Amniotic stem cell (primary cell): ENCODE results near the gene CENPP.

ENCODE experiments used
- DNase-seq: peaks from one replicate; lab custom pipeline; 2025; lab: John Stamatoyannopoulos, UW

The CENPP gene

GRCh38 chr9:92508018-92508820, 182.5 kb downstream of the CENPP start:
- DNase-seq: no peak

GRCh38 chr9:92509050-92509449, 183.3 kb downstream of the CENPP start:
- no peak for DNase-seq

GRCh38 chr9:92510747-92511146, 185.0 kb downstream of the CENPP start:
- no peak for DNase-seq

GRCh38 chr9:92512622-92513021, 186.9 kb downstream of the CENPP start:
- DNase-seq: no peak

DNA sequence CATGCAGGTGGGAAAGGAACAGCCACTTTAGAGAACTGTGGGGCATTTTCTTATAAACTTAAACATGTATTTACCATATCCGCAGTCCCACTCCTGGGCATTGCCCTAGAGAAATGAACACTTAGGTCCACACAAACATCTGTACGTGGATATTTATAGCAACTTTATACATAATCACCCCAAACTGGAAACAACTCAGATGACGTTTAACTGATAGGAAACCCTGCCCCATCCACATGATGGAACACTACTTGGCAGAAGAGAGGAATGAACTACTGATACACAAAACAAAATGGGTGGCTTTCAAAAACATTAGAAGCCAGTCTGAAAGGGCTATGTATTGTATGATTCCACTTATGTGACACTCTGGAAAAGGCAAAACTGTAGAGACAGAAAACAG, 187.6 kb downstream of the CENPP start:
- DNase-seq: no peak

GRCh38 chr9:92514635-92515034, 188.9 kb downstream of the CENPP start:
- no peak for DNase-seq

GRCh38 chr9:92516521-92516920, 190.8 kb downstream of the CENPP start:
- DNase-seq: no peak

- no peak for DNase-seq
Observed at GRCh38 chr9:92517046-92517445, 191.3 kb downstream of the CENPP start.

GRCh38 chr9:92518199-92518598, 192.4 kb downstream of the CENPP start:
- no peak for DNase-seq

DNA sequence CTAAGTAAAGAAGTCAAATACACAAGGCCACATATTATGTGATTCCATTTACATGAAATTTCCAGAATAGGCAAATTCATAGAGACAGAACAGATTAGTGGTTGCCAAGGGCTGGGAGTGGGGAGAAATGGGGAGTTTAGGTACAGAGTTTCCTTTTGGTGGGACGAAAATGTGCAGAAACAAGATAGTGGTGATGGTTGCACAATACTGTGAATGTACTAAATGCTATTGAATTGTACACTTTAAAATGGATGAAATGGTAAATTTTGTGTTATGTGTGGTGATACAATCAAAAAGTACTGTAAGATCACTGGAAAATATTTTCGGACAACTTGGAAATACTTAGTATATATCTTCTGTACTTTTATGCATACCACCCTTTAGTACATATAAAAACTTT, 195.1 kb downstream of the CENPP start:
- DNase-seq: no peak

- DNase-seq: no peak
Observed at GRCh38 chr9:92522983-92523970, 197.5 kb downstream of the CENPP start.

- DNase-seq: no peak
Observed at GRCh38 chr9:92524881-92525280, 199.1 kb downstream of the CENPP start.

GRCh38 chr9:92525306-92525705, 199.6 kb downstream of the CENPP start:
- DNase-seq: no peak

GRCh38 chr9:92527291-92527828, 201.6 kb downstream of the CENPP start:
- no peak for DNase-seq

GRCh38 chr9:92527832-92528521, 202.2 kb downstream of the CENPP start:
- no peak for DNase-seq

DNA sequence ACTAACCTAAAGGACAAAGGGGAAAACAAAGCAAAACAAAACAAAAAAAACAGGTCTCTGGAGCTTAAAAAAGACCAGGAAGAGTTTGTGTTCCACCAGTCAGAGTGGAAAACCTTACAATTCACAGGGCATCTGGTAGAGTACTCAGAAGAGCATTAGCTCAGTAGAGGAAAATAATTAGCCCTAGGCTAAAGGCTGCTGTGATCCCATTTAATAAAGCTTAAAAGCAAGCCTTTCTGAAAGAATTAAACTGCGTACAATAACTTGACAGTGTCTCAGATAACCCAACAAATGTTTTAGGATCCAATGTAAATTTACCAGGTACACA, 202.7 kb downstream of the CENPP start:
- DNase-seq: no peak

DNA sequence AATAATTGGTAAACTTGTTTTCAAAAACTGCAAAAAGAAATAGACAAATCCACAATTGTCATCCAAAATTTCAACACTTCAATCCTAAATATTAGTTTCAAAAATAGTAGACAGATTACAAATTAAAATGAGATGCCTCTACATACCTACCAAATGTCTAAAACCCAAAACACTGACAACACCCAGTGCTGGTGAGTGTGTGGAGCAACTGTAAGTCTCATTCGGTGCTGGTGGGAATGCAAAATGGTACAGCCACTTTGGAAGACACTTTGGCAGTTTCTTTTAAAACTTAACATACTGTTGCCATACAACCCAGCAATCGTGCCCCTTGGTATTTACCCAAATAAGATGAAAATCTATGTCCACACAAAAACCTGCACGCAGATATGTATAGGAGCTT, 203.4 kb downstream of the CENPP start:
- no peak for DNase-seq

DNA sequence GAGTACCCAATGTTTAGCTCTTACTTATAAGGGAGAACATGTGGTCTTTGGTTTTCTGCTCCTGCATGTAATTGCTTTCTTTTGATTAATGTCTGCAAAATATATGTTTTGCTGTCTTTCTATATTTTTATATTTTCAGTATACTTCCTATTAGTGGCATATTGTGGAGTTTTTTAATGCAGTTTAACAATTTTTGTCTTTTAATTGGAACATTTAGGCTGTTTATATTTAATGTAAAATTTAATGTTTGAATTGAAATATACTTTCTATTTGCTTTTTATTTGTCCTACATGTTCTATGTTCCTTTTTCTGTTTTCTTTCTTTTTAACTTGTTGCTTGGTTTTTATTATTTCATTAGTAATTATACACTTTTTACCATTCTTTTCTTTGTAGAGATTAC, 205.1 kb downstream of the CENPP start:
- DNase-seq: no peak

GRCh38 chr9:92534204-92534603, 208.5 kb downstream of the CENPP start:
- DNase-seq: no peak

DNA sequence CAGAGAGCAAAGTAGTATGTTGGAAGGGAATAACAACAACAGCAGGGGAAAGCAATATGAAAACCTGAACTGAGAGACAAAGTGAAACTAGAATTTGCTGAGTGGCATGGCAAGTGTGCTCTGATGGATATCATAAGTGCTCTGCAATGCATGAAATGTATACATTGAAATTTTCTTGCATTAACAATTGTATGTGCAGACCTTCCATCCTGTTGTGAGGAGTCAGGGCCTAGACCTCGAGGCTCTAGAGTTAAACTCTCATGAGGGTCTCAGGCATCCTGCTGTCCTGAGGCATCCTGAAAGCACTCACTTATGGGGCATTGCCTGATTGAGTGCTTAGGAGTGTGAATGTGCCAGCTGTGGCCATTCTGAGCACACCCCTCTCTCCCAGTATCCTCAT, 208.9 kb downstream of the CENPP start:
- no peak for DNase-seq

GRCh38 chr9:92535940-92536850, 210.4 kb downstream of the CENPP start, which contains the start of gene ECM2:
Gene ECM2, minus strand, starts transcription at chr9:92535990. Its CDS starts 13,124 bp downstream, at chr9:92522866.
- DNase-seq: no peak
